ENCODE measurements around the gene TXNRD1. TPM values are rescaled to one million over a fixed set of nuclear protein-coding genes. Genes with fewer than 3 reads are reported as not detected.
"Not testable (repeated sequence)": the region's sequence is repeated elsewhere in the genome, so short reads cannot be mapped to it uniquely, and the experiment has no call there.

The TXNRD1 gene
- total RNA-seq, 2 donors from 2014 or later = 75.8 to 103 TPM

- no peak for ATAC-seq
- no peaks in the 10 kb centered on the region for H3K9me3 Mint-ChIP-seq
- no peak for DNase-seq (ENCODE audit: low spot score)
- no peaks in the 10 kb centered on the region for H3K27me3 Mint-ChIP-seq
- H3K36me3 Mint-ChIP-seq = peaks cover 9% of the 10 kb centered on the region
- no peak overlapping the region for H3K27ac Mint-ChIP-seq
- H3K4me1 Mint-ChIP-seq (ENCODE audit: low read depth in 2 of 2) = no peaks in the 10 kb centered on the region
- H3K4me3 Mint-ChIP-seq = no peak overlapping the region
These were observed 114.3 kb downstream of the TXNRD1 start for GRCh38 chr12:104329707-104330532.

DNA sequence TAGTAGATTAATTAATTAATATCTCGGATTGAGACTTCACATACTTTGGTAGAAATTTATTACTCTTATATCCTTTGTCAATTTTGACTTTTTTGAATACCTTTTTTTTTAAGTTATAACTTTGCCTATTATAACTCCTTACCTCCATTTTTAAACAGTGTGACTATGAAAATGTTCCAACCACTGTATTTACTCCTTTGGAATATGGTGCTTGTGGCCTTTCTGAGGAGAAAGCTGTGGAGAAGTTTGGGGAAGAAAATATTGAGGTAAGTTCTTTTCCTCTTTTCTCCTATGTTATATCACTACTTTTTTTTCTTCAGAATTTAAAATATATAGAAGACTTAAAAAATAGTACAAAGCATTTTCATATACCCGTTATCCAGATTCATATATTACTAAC, 115.8 kb downstream of the TXNRD1 start:
- Mint-ChIP-seq H3K9me3 (no peaks in the 10 kb centered on the region), H3K27me3 (no peaks in the 10 kb centered on the region), H3K27ac (no peak overlapping the region), H3K36me3 (peaks cover 5% of the 10 kb centered on the region), H3K4me1 (ENCODE audit: low read depth in 2 of 2) (no peaks in the 10 kb centered on the region), H3K4me3 (no peak overlapping the region)
- no peak for ATAC-seq
- DNase-seq (ENCODE audit: low spot score) = no peak

- not testable (repeated sequence) for H3K9me3 Mint-ChIP-seq; H3K4me1 Mint-ChIP-seq (ENCODE audit: low read depth in 2 of 2); DNase-seq (ENCODE audit: low spot score); H3K4me3 Mint-ChIP-seq; H3K27me3 Mint-ChIP-seq; ATAC-seq; H3K36me3 Mint-ChIP-seq; H3K27ac Mint-ChIP-seq
These were observed 116.7 kb downstream of the TXNRD1 start for GRCh38 chr12:104332273-104332672.

DNA sequence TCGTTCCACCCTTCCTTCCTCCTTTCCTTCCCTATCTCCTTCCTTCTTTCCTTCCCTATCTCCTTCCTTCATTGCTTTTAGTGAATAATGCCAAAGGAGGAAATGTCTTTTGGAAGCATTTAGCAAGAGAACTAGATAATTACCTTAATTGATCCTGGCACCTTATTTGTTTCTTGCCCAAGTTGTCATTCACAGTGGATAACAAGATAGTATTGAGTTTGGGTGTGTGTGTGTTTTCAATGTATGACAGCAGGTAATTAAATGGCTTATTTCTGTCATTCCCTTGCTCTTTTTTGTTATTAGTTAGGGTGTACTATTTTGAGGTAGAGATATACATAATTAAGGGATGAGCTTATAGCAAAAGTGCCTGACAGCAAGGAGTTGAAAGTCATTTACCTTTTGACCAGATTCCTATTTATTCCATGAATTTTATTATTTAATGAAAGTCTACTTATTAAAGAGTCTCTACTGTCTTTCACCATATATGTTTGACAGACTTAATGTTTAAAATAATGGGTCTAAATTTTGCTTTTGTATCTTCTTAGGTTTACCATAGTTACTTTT, 118.2 kb downstream of the TXNRD1 start:
- Mint-ChIP-seq H3K27ac (no peak overlapping the region), H3K9me3 (no peaks in the 10 kb centered on the region), H3K27me3 (no peaks in the 10 kb centered on the region), H3K4me3 (no peak overlapping the region), H3K4me1 (ENCODE audit: low read depth in 2 of 2) (no peaks in the 10 kb centered on the region), H3K36me3 (peaks cover 5% of the 10 kb centered on the region)
- DNase-seq (ENCODE audit: low spot score) = no peak
- ATAC-seq = no peak

DNA sequence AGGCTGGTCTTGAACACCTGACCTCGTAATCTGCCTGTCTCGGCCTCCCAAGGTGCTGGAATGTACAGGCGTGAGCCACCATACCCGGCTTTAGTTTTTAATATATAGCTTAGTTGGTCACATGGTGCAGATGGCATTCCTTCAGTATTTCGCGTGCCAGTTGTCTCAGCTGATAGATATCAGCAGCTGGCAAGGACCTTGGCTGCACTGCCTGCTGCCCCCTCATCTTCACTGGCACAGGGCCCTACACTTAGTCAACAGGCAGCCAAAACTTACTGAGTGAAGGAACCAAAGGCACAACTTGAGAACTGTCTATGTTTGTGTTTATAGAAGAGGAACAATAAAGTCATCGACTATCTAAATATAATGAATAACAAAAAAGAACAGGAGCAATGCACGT, 119.0 kb downstream of the TXNRD1 start:
- peaks cover 6% of the 10 kb centered on the region for H3K36me3 Mint-ChIP-seq
- no peaks in the 10 kb centered on the region for H3K9me3 Mint-ChIP-seq
- no peak for DNase-seq (ENCODE audit: low spot score)
- no peak overlapping the region for H3K27ac Mint-ChIP-seq
- no peak for ATAC-seq
- H3K4me3 Mint-ChIP-seq = no peak overlapping the region
- no peaks in the 10 kb centered on the region for H3K27me3 Mint-ChIP-seq
- no peaks in the 10 kb centered on the region for H3K4me1 Mint-ChIP-seq (ENCODE audit: low read depth in 2 of 2)

DNA sequence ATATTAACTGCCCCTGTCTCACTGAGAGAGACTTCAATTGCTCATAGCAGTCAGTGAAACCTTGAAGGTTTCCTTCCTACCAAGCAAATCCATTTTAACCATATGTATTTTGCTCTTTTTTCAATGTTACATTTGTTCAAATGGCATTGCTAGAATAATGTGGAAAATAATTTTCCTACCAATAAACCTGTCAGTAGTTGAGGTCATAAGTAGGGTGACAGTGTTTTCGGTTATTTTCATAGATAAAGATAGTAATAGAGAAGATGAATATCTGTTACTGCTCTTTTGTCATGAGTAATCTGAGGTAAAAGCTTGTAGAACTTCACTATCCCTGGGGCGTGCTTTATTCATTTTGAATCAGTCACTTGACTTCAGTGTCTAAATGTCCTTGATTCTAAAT, 120.5 kb downstream of the TXNRD1 start:
- peaks cover 18% of the 10 kb centered on the region for H3K36me3 Mint-ChIP-seq
- DNase-seq (ENCODE audit: low spot score) (no peak), ATAC-seq (no peak)
- no peaks in the 10 kb centered on the region for H3K9me3 Mint-ChIP-seq
- no peak overlapping the region for H3K27ac Mint-ChIP-seq
- H3K4me3 Mint-ChIP-seq = no peak overlapping the region
- H3K4me1 Mint-ChIP-seq (ENCODE audit: low read depth in 2 of 2) = no peaks in the 10 kb centered on the region
- H3K27me3 Mint-ChIP-seq = no peaks in the 10 kb centered on the region

DNA sequence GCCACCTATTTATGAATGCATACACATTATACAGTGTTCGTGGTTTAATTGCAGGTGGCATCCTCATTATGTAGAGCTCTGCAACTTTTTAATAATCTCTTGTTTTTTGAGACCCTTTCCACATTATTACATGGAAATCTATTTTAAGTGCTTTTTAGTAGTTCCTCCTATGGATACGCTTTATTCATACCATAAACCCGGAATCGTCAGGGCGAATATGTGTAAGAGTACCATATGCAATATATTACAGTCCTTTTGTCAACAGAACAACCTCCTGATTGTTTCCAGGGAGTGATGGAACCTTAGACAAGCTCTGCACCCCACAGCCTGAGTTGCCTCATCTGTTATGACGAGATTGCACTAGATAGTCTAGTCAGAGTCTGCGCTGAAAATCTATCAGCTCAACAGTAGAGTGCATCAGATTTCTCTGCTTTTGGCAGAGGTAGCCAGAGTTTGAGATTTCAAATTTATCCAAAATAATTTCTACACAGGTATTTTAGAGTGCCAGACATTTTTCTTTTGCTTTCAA, 121.5 kb downstream of the TXNRD1 start:
- Mint-ChIP-seq H3K9me3 (no peaks in the 10 kb centered on the region), H3K4me1 (ENCODE audit: low read depth in 2 of 2) (no peaks in the 10 kb centered on the region), H3K36me3 (peaks cover 20% of the 10 kb centered on the region), H3K27me3 (no peaks in the 10 kb centered on the region), H3K4me3 (no peak overlapping the region), H3K27ac (no peak overlapping the region)
- ATAC-seq = no peak
- DNase-seq (ENCODE audit: low spot score) = no peak

DNA sequence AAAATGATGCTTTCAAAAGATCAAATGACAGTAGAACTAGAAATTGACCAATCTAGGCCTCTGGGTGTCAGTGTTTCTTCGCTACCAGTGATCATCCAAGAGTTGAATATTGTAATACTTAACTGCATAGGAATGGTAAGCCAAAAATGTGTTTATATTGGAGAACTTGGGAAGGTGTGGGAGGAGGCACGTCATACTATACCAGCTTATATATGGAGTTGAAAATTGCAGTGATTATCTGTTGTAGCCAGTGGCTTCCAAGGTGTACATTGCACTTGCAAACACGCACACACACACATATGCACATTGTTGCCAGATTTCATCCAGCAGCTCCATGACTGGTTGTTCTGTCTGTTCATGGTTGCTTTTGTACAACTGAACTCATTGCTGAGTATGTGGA, 124.1 kb downstream of the TXNRD1 start:
- Mint-ChIP-seq H3K27ac (no peak overlapping the region), H3K27me3 (no peaks in the 10 kb centered on the region), H3K36me3 (peaks cover 24% of the 10 kb centered on the region)

GRCh38 chr12:104340177-104340576, 124.6 kb downstream of the TXNRD1 start:
- Mint-ChIP-seq H3K27ac (no peak overlapping the region), H3K27me3 (no peaks in the 10 kb centered on the region), H3K9me3 (no peaks in the 10 kb centered on the region), H3K4me1 (ENCODE audit: low read depth in 2 of 2) (peaks cover 0 to 3% of the 10 kb centered on the region in 2 donors), H3K4me3 (no peak overlapping the region), H3K36me3 (peaks cover 24% of the 10 kb centered on the region)
- no peak for DNase-seq (ENCODE audit: low spot score)
- no peak for ATAC-seq

More for the DNA sequence above, 124.1 kb downstream of the TXNRD1 start:
- Mint-ChIP-seq H3K9me3 (no peaks in the 10 kb centered on the region), H3K4me3 (no peak overlapping the region), H3K4me1 (ENCODE audit: low read depth in 2 of 2) (peaks cover 0 to 3% of the 10 kb centered on the region in 2 donors)
- no peak for ATAC-seq
- no peak for DNase-seq (ENCODE audit: low spot score)

DNA sequence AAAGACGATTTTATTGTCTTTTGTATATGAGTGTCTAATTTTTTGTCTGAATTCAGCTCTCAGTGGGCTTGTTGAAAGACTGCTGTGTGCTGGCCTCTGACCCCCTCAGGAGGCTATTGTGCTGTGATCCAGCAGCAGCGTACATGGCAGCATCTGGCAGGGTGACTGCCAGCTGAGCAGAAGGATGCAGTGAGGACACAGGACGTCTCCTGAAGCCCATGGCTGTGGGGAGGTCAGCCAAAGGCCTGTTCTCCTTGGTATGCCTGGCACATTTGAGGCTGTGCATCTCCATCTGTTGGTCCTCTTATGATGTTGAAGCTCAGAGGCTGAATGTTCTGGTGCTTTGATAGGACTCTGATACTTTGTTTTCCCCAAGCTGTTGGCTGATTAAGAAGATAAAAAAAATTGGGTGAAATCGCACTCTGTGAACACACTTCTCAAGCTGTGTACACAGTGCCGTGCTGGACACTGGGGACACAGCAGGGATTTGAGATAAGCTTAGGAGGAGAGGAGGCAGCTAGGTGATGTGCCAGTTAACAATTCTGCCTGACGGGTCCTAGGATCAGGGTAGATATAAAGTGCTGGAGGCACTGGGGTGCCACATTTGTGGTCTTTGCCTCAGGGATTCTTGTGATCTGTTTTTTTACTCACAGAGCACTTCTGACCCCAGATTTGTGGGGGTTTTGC, 125.5 kb downstream of the TXNRD1 start:
- peaks cover 24% of the 10 kb centered on the region for H3K36me3 Mint-ChIP-seq
- H3K9me3 Mint-ChIP-seq = no peaks in the 10 kb centered on the region
- no peak overlapping the region for H3K4me3 Mint-ChIP-seq
- H3K27me3 Mint-ChIP-seq = no peaks in the 10 kb centered on the region
- ATAC-seq = no peak
- DNase-seq (ENCODE audit: low spot score) = no peak
- H3K4me1 Mint-ChIP-seq (ENCODE audit: low read depth in 2 of 2) = peaks cover 0 to 3% of the 10 kb centered on the region in 2 donors
- H3K27ac Mint-ChIP-seq = no peak overlapping the region

DNA sequence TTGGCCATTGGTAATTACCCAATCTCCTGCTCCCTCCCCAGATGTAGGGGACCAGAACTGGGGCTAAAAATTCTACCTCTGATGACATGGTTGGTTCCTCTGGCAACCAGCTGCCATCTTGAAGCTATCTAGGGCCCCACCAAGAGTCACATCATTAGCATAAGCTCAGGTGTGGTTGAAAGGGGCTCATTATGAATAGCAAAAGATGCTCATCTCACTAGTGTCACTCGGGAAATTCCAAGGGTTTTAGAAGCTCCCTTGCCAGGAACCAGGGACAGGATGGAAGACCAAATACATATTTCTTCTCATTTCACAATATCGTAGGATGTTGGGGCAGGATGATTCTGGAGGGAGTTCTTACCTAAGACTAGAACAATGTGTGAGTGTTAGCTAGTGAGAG, 126.6 kb downstream of the TXNRD1 start:
- no peak for DNase-seq (ENCODE audit: low spot score)
- no peaks in the 10 kb centered on the region for H3K27me3 Mint-ChIP-seq
- no peaks in the 10 kb centered on the region for H3K9me3 Mint-ChIP-seq
- peaks cover 0 to 3% of the 10 kb centered on the region in 2 donors for H3K4me1 Mint-ChIP-seq (ENCODE audit: low read depth in 2 of 2)
- peaks cover 24% of the 10 kb centered on the region for H3K36me3 Mint-ChIP-seq
- H3K4me3 Mint-ChIP-seq = no peak overlapping the region
- no peak overlapping the region for H3K27ac Mint-ChIP-seq
- ATAC-seq = no peak

DNA sequence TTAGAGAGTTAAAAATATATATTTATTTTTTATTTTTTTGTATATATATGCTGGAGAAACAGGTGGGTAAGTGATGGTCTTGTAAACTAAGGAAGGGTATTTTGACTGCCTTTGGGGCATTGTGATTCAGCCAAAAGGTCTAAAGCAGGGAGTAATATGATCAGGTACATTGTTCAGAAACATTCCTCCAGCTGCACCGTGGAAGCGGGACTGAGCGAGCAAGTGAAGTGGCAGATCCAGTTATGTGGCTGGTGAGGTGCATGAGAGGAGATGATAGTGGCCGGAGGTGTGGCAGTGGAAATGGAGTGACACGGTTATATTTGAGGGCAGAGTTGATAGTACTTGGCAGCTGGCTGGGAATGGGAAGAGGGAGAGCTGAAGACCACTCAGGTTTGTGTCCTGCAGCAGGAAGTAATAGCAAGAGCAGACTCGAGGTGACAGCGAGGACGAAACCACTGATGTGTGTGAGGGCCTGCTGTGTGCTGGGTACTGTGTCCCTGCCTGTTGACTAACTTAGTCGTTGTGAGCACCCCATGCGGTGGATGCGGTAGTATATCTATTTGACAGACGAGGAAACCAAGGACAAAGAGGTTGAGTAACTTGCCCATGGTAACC, 127.2 kb downstream of the TXNRD1 start:
- Mint-ChIP-seq H3K27me3 (no peaks in the 10 kb centered on the region), H3K27ac (peak overlapping the region in 1 of 2 donors; percentile 31), H3K36me3 (peaks cover 24% of the 10 kb centered on the region), H3K4me3 (no peak overlapping the region), H3K9me3 (no peaks in the 10 kb centered on the region), H3K4me1 (ENCODE audit: low read depth in 2 of 2) (peaks cover 0 to 3% of the 10 kb centered on the region in 2 donors)
- ATAC-seq (no peak), DNase-seq (ENCODE audit: low spot score) (no peak)

- Mint-ChIP-seq H3K36me3 (peaks cover 26% of the 10 kb centered on the region), H3K27ac (no peak overlapping the region), H3K4me3 (no peak overlapping the region), H3K4me1 (ENCODE audit: low read depth in 2 of 2) (peaks cover 0 to 3% of the 10 kb centered on the region in 2 donors), H3K27me3 (no peaks in the 10 kb centered on the region), H3K9me3 (no peaks in the 10 kb centered on the region)
- DNase-seq (ENCODE audit: low spot score) (no peak), ATAC-seq (no peak)
These were observed 129.1 kb downstream of the TXNRD1 start for GRCh38 chr12:104344682-104345081.

Data from natural killer cell treated with Interleukin-12 subunit alpha and Interleukin-12 subunit beta and Interleukin-15 and Interleukin-18, amount 100 ng/mL, for 72 hours (primary cell).